NK-92 (cell line): ENCODE results near the gene DLD.

Source experiments
- DNase-seq: peaks from one replicate; lab custom pipeline; 2025; ENCODE audit not compliant: unreplicated experiment; lab: John Stamatoyannopoulos, UW

Gene DLD

DNA sequence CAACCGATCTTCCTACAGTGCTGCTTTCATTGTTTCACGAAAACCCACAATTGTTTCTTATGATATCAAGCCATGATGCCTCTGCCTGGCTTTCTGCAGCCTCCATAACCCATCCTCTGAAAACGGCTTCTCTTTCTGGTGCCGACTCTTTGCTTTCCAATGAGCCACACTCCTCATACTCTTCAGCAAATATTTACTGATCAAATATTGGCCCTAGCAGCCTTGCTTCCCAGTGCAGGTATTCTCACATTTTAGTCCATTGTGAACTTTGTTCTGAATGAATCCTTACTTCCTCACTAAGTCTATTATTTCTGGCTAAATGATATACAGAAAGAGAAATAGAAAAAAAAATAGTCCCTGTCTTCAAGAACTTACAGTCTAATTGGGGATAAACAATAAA lies 76.4 kb downstream of the DLD start:
- no peak for DNase-seq

DNA sequence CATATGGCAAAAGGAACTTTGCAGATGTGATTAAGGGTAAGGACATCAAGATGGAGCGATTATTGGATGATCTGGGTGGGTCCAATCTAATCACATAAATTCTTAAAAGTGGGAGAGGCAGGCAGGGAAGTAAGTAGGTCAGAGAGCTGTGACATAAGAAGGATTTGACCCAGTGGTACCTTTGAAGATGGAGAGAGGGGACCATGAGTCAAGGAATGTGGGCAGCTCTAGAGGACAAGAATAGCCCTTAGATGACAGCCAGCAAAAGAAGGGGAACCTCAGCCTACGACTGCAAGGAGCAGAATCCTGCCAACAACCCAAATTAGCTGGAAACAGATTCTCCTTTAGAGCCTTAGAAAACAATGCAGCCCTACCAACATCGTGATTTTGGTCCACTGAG lies 77.5 kb downstream of the DLD start:
- DNase-seq: no peak

DNA sequence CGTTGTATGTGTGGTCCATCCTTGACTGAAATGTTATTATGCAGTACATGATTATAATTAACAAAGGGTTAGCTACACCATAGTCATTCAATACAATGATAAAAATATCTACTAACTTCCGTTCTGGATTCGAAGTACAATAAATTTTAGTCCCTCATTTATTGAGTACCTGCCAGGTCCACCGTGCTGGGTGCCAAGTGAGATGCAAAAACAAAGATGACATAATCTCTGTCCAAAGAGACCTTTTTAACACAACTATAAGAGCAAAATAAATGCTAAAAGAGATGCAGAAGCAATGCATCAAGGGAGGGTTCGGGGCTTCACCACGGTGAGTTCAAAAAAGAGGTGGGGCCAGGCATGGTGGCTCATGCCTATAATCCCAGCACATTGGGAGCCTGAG lies 78.9 kb downstream of the DLD start:
- no peak for DNase-seq
